Fibroblast of pulmonary artery (primary cell): ENCODE data around the gene C1orf216.
"Not testable (repeated sequence)": the region's sequence is repeated elsewhere in the genome, so short reads cannot be mapped to it uniquely, and the experiment has no call there.

Experiments used
- DNase-seq: peaks from one replicate; pipeline ENCODE4 v3.0.0-alpha.2; 2010; ENCODE audit warnings: low read depth
- H3K4me3 ChIP-seq: replicated peaks from 2 replicates; pipeline ENCODE4 v1.5.1; 2011; ENCODE audit warnings: low read depth, mild to moderate bottlenecking, control low read depth, low read length, moderate library complexity
- TF ChIP-seq, protein P1 (sequence below): IDR thresholded peaks from 2 replicates; pipeline ENCODE4 v1.5.1; 2011; ENCODE audit warnings: mild to moderate bottlenecking, control low read depth, low read length, inconsistent platforms; ENCODE audit errors: missing control alignments

The C1orf216 gene

GRCh38 chr1:35706846-35707600 lies 11.7 kb downstream of the C1orf216 start:
- peak overlapping the region; percentile 40 for H3K4me3 ChIP-seq
- TF ChIP-seq, protein P1, sequence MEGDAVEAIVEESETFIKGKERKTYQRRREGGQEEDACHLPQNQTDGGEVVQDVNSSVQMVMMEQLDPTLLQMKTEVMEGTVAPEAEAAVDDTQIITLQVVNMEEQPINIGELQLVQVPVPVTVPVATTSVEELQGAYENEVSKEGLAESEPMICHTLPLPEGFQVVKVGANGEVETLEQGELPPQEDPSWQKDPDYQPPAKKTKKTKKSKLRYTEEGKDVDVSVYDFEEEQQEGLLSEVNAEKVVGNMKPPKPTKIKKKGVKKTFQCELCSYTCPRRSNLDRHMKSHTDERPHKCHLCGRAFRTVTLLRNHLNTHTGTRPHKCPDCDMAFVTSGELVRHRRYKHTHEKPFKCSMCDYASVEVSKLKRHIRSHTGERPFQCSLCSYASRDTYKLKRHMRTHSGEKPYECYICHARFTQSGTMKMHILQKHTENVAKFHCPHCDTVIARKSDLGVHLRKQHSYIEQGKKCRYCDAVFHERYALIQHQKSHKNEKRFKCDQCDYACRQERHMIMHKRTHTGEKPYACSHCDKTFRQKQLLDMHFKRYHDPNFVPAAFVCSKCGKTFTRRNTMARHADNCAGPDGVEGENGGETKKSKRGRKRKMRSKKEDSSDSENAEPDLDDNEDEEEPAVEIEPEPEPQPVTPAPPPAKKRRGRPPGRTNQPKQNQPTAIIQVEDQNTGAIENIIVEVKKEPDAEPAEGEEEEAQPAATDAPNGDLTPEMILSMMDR, result no peak
- DNase-seq, result no peak

GRCh38 chr1:35702508-35702907 lies 16.2 kb downstream of the C1orf216 start:
- TF ChIP-seq, protein P1, result no peak

GRCh38 chr1:35699152-35699551 lies 19.5 kb downstream of the C1orf216 start:
- not testable (repeated sequence) for DNase-seq, H3K4me3 ChIP-seq

More at GRCh38 chr1:35702508-35702907, 16.2 kb downstream of the C1orf216 start:
- DNase-seq, result no peak
- no peak overlapping the region for H3K4me3 ChIP-seq

- TF ChIP-seq, protein P1, result no peak
- H3K4me3 ChIP-seq, result no peak overlapping the region
- no peak for DNase-seq
Observed at GRCh38 chr1:35692317-35692716, 26.4 kb downstream of the C1orf216 start.

DNA sequence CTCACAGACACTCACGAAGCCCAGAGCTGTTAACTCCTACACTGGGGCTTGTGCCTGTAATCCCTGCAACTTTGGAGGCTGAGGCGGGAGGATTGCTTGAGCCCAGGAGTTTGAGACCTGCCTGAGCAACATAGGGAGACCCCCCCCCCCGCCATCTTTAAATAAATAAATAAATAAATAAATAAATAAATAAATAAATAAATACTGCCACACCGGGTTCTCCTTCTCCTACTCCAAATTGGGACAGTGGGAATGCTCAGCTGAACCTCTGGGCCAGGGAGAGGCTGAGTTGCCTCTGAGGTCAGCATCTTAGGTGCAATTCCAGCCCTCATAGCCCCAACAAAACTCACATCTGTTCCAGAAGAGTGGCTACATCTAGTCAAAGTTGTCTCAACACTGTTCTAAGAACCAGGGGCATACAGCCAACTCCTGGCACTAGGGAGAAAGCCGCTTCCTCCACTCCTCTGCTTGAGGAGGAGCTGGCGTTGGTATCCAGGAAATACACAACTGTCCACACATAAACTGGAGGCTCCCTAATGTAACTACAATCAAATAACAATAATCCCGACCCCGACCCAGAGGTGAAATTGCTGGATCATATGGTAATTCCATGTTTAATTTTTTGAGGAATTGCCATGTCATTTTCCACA lies 27.0 kb downstream of the C1orf216 start:
- DNase-seq, result no peak
- TF ChIP-seq, protein P1, result no peak

DNA sequence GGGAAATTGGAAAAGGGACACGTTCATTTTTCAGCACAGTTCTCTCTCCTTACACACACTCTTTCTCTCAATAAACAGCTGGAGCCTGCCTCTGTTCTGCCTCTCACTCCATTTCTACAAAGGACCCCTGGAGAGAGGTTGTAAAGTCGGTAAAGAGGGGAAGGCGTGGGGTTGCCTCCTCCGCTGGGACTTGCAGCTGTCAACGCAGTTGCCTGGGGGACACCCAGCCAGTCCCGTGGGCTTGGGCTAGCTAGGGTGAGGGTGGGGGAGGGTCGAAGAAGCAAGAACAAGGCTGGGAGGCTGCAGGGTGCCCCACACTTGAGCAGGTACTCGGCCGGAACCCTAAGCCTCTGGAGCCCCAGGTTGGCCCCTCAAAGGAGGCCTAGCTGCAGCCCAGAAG lies 27.6 kb downstream of the C1orf216 start:
- no peak overlapping the region for H3K4me3 ChIP-seq
- TF ChIP-seq, protein P1, result no peak
- no peak for DNase-seq

More for the DNA sequence above, 27.0 kb downstream of the C1orf216 start:
- no peak overlapping the region for H3K4me3 ChIP-seq

GRCh38 chr1:35690103-35690502 lies 28.6 kb downstream of the C1orf216 start:
- DNase-seq, H3K4me3 ChIP-seq: not testable (repeated sequence)

GRCh38 chr1:35688161-35688560 lies 30.5 kb downstream of the C1orf216 start:
- TF ChIP-seq, protein P1, result no peak
- H3K4me3 ChIP-seq, result no peak overlapping the region
- DNase-seq, result no peak
